WTC11 (cell line): ENCODE measurements around the gene COPS6. TPM values are rescaled to one million over a fixed set of nuclear protein-coding genes. Genes with fewer than 3 reads are reported as not detected.

Experiments
- ATAC-seq: fragments of 200-7000 bp; cut with Tn5 transposase; 2 replicates; pipeline ENCODE4 v1.10.0; 2021; ENCODE audit warnings: mild to moderate bottlenecking, moderate library complexity
- CTCF ChIA-PET: fragments of 300-600 bp; sonication (Branson Sonifier 250); formaldehyde crosslinking; loops from one replicate; lab custom pipeline; 2021; ENCODE audit warnings: antibody characterized with exemption; lab: Charles Lee
- POLR2A ChIA-PET: fragments of 350-600 bp; sonication (Branson Sonifier 250); formaldehyde crosslinking; loops from one replicate; lab custom pipeline; 2021; ENCODE audit warnings: antibody characterized with exemption; lab: Charles Lee
- DNase-seq: peaks from one replicate; pipeline ENCODE4 v3.0.0; 2021; ENCODE audit warnings: low spot score
- H3K27ac Mint-ChIP-seq: 2 replicates; pipeline ENCODE4 v1.8.0; 2021; ENCODE audit warnings: mixed read lengths
- H3K27me3 Mint-ChIP-seq: 2 replicates; pipeline ENCODE4 v1.8.0; 2021; ENCODE audit warnings: low read depth, mild to moderate bottlenecking, moderate library complexity, mixed read lengths
- H3K36me3 Mint-ChIP-seq: 2 replicates; pipeline ENCODE4 v1.8.0; 2021; ENCODE audit warnings: mixed read lengths
- H3K4me1 Mint-ChIP-seq: 2 replicates; pipeline ENCODE4 v1.8.0; 2022; ENCODE audit warnings: mixed read lengths
- H3K4me3 Mint-ChIP-seq: 2 replicates; pipeline ENCODE4 v1.8.0; 2021; ENCODE audit warnings: mild to moderate bottlenecking, moderate library complexity, mixed read lengths
- H3K9me3 Mint-ChIP-seq: 2 replicates; pipeline ENCODE4 v1.8.0; 2021; ENCODE audit warnings: mixed read lengths
- ELF4 ChIP-seq: sonication (generic); formaldehyde crosslinking; IDR thresholded peaks from 2 replicates; pipeline ENCODE4 v1.8.1; 2022; ENCODE audit warnings: low read depth, mild to moderate bottlenecking, moderate library complexity, missing genetic modification reagents
- ETV6 ChIP-seq: sonication (generic); formaldehyde crosslinking; IDR thresholded peaks from 2 replicates; pipeline ENCODE4 v1.8.1; 2022; ENCODE audit warnings: mild to moderate bottlenecking, missing genetic modification reagents
- GABPB1 ChIP-seq: sonication (generic); formaldehyde crosslinking; IDR thresholded peaks from 2 replicates; pipeline ENCODE4 v1.8.1; 2023; ENCODE audit warnings: mild to moderate bottlenecking, missing genetic modification reagents
- IRF2 ChIP-seq: sonication (generic); formaldehyde crosslinking; IDR thresholded peaks from 2 replicates; pipeline ENCODE4 v1.8.0; 2022; ENCODE audit warnings: low read depth, missing genetic modification reagents, borderline replicate concordance
- KAT7 ChIP-seq: sonication (generic); formaldehyde crosslinking; IDR thresholded peaks from 2 replicates; pipeline ENCODE4 v1.8.1; 2023; ENCODE audit warnings: missing genetic modification reagents, mild to moderate bottlenecking, borderline replicate concordance
- MXD4 ChIP-seq: fragments of 250-450 bp; sonication (Bioruptor Pico); IDR thresholded peaks from 2 replicates; pipeline ENCODE4 v1.8.0; 2021; ENCODE audit warnings: mild to moderate bottlenecking, moderate library complexity, borderline replicate concordance
- MYBL2 ChIP-seq: sonication (generic); formaldehyde crosslinking; IDR thresholded peaks from 2 replicates; pipeline ENCODE4 v1.8.1; 2023; ENCODE audit warnings: mild to moderate bottlenecking, moderate library complexity, missing genetic modification reagents
- NFATC4 ChIP-seq: fragments of 250-450 bp; sonication (Bioruptor Pico); IDR thresholded peaks from 2 replicates; pipeline ENCODE4 v1.9.0; 2021; ENCODE audit warnings: mild to moderate bottlenecking
- NR2C2 ChIP-seq: sonication (generic); formaldehyde crosslinking; IDR thresholded peaks from 2 replicates; pipeline ENCODE4 v1.8.0; 2022; ENCODE audit warnings: mild to moderate bottlenecking, missing genetic modification reagents
- RORB ChIP-seq: fragments of 250-450 bp; sonication (Bioruptor Pico); IDR thresholded peaks from 2 replicates; pipeline ENCODE4 v1.9.0; 2021; ENCODE audit warnings: mild to moderate bottlenecking
- SP1 ChIP-seq: sonication (generic); formaldehyde crosslinking; conservative IDR thresholded peaks from 2 replicates; pipeline ENCODE4 v1.8.1; 2022; ENCODE audit warnings: missing genetic modification reagents
- TEAD1 ChIP-seq: sonication (generic); formaldehyde crosslinking; IDR thresholded peaks from 2 replicates; pipeline ENCODE4 v1.8.0; 2022; ENCODE audit warnings: mild to moderate bottlenecking, missing genetic modification reagents
- TEAD4 ChIP-seq: sonication (generic); formaldehyde crosslinking; IDR thresholded peaks from 2 replicates; pipeline ENCODE4 v1.8.0; 2022; ENCODE audit warnings: mild to moderate bottlenecking, missing genetic modification reagents
- ZBTB21 ChIP-seq: sonication (generic); formaldehyde crosslinking; IDR thresholded peaks from 2 replicates; pipeline ENCODE4 v1.8.1; 2023; ENCODE audit warnings: mild to moderate bottlenecking, missing genetic modification reagents, borderline replicate concordance
- ZNF121 ChIP-seq: sonication (generic); formaldehyde crosslinking; IDR thresholded peaks from 2 replicates; pipeline ENCODE4 v1.8.0; 2023; ENCODE audit warnings: missing genetic modification reagents
- ZNF138 ChIP-seq: sonication (generic); formaldehyde crosslinking; conservative IDR thresholded peaks from 2 replicates; pipeline ENCODE4 v1.8.1; 2022; ENCODE audit warnings: mild to moderate bottlenecking, moderate library complexity, missing genetic modification reagents
- ZNF219 ChIP-seq: sonication (generic); formaldehyde crosslinking; IDR thresholded peaks from 2 replicates; pipeline ENCODE4 v1.8.0; 2023; ENCODE audit warnings: missing genetic modification reagents, mild to moderate bottlenecking, borderline replicate concordance
- ZNF416 ChIP-seq: fragments of 250-450 bp; sonication (Bioruptor Pico); IDR thresholded peaks from 2 replicates; pipeline ENCODE4 v1.9.0; 2021; ENCODE audit warnings: mild to moderate bottlenecking, inconsistent platforms
- ZNF671 ChIP-seq: fragments of 250-450 bp; sonication (Bioruptor Pico); IDR thresholded peaks from 2 replicates; pipeline ENCODE4 v1.8.0; 2021; ENCODE audit warnings: mild to moderate bottlenecking
- total RNA-seq: library from RNA; stranded (reverse); gene quantifications from 3 replicates; pipeline ENCODE4 v1.2.3, GENCODE V29; 2021
- TF ChIP-seq, protein P1 (sequence below): sonication (generic); formaldehyde crosslinking; IDR thresholded peaks from 2 replicates; pipeline ENCODE4 v1.8.1; 2022; ENCODE audit warnings: mild to moderate bottlenecking, missing genetic modification reagents, moderate library complexity, borderline replicate concordance
- TF ChIP-seq, protein P2 (sequence below): fragments of 250-450 bp; sonication (Bioruptor Pico); IDR thresholded peaks from 2 replicates; pipeline ENCODE4 v1.8.0; 2021; ENCODE audit warnings: mild to moderate bottlenecking
- TF ChIP-seq, protein P3 (sequence below): fragments of 250-450 bp; sonication (Bioruptor Pico); IDR thresholded peaks from 2 replicates; pipeline ENCODE4 v1.9.0; 2021; ENCODE audit warnings: mild to moderate bottlenecking
- TF ChIP-seq, protein P4 (sequence below): sonication (generic); formaldehyde crosslinking; IDR thresholded peaks from 2 replicates; pipeline ENCODE4 v1.8.0; 2023; ENCODE audit warnings: missing genetic modification reagents
- TF ChIP-seq, protein P5 (sequence below): sonication (generic); formaldehyde crosslinking; IDR thresholded peaks from 2 replicates; pipeline ENCODE4 v1.8.0; 2022; ENCODE audit warnings: mild to moderate bottlenecking, missing genetic modification reagents
- TF ChIP-seq, protein P6 (sequence below): sonication (generic); formaldehyde crosslinking; conservative IDR thresholded peaks from 2 replicates; pipeline ENCODE4 v1.8.1; 2023; ENCODE audit warnings: mild to moderate bottlenecking, low read depth, missing genetic modification reagents, moderate library complexity
- TF ChIP-seq, protein P7 (sequence below): sonication (generic); formaldehyde crosslinking; IDR thresholded peaks from 2 replicates; pipeline ENCODE4 v1.8.1; 2023; ENCODE audit warnings: mild to moderate bottlenecking, missing genetic modification reagents
- TF ChIP-seq, protein P8 (sequence below): fragments of 250-450 bp; sonication (Bioruptor Pico); IDR thresholded peaks from 2 replicates; pipeline ENCODE4 v2.1.2; 2022; ENCODE audit warnings: mild to moderate bottlenecking, moderate library complexity

Gene COPS6
- total RNA-seq, 1 experiment from 2014 or later = 118 TPM

DNA sequence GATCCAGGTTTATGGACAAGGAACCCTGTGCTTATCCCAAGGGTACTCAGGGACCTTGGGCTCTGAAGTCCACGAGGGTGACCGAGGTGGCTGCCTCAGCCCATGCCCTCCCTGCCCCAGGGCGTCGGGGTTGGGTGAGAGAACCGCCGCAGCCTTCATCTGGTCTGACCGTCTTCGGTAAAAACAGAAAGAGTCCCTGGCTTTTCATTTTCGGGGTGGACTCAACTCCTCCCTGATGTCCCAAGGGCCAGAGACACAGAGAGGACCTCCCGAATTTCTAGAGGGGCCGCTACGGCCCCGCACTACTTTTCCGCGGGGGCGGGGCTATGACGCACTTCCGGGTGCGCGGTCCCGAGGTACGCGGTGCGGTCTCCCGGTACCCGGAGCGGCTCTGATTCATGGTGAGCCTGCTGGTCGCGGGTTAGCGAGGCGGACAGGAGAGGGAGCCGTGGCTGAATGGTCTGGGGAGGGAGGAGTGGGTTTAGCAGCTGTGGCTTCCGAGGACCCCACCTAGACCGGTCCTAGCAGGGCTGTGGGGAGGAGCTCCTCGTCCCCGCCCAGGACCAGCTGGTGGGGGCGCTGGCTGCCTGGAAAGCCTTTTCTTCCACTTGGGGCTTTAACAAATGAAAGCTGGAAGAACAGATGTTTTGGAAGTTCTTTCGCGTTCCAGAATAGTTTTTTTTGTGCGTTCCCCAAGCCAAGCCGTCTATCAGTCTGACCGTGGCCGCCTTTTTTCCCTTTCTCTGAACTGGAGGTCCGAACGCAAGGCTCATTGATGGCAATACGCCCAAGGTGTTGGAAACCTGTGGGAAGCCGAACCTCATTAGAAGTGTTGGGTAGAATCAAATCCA, 39.1 kb upstream of the COPS6 start, which contains the start of gene ZSCAN21:
Gene ZSCAN21 (plus strand): TSS at position 334 of the 851 bp plus-strand sequence. CDS start 7,233 bp downstream, outside the sequence.
- H3K27me3 Mint-ChIP-seq = no peaks in the 10 kb centered on the region
- peak within 1 kb of the TSS; percentile 88 for H3K4me3 Mint-ChIP-seq
- TF ChIP-seq, protein P1, sequence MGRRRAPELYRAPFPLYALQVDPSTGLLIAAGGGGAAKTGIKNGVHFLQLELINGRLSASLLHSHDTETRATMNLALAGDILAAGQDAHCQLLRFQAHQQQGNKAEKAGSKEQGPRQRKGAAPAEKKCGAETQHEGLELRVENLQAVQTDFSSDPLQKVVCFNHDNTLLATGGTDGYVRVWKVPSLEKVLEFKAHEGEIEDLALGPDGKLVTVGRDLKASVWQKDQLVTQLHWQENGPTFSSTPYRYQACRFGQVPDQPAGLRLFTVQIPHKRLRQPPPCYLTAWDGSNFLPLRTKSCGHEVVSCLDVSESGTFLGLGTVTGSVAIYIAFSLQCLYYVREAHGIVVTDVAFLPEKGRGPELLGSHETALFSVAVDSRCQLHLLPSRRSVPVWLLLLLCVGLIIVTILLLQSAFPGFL (CRISPR knock-in tag) = no peak
- TF ChIP-seq, protein P2, sequence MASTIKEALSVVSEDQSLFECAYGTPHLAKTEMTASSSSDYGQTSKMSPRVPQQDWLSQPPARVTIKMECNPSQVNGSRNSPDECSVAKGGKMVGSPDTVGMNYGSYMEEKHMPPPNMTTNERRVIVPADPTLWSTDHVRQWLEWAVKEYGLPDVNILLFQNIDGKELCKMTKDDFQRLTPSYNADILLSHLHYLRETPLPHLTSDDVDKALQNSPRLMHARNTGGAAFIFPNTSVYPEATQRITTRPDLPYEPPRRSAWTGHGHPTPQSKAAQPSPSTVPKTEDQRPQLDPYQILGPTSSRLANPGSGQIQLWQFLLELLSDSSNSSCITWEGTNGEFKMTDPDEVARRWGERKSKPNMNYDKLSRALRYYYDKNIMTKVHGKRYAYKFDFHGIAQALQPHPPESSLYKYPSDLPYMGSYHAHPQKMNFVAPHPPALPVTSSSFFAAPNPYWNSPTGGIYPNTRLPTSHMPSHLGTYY (CRISPR knock-in tag) = no peak
- TF ChIP-seq ZNF671 (CRISPR knock-in tag) (no peak), ZNF121 (no peak), NFATC4 (CRISPR knock-in tag) (no peak), GABPB1 (CRISPR knock-in tag) (peak; percentile 82), RORB (CRISPR knock-in tag) (no peak), ELF4 (no peak), NR2C2 (CRISPR knock-in tag) (no peak), TEAD1 (CRISPR knock-in tag) (peak; percentile 37; the same call in 1 of the 2 replicates), ZNF138 (no peak), KAT7 (CRISPR knock-in tag) (no peak), IRF2 (CRISPR knock-in tag) (no peak), SP1 (peak; percentile 93), TEAD4 (CRISPR knock-in tag) (no peak), ZNF219 (CRISPR knock-in tag) (no peak), ETV6 (CRISPR knock-in tag) (peak; percentile 47; the same call in 1 of the 2 replicates), MXD4 (CRISPR knock-in tag) (no peak), ZNF416 (CRISPR knock-in tag) (no peak), MYBL2 (CRISPR knock-in tag) (no peak), ZBTB21 (CRISPR knock-in tag) (no peak)
- TF ChIP-seq, protein P3, sequence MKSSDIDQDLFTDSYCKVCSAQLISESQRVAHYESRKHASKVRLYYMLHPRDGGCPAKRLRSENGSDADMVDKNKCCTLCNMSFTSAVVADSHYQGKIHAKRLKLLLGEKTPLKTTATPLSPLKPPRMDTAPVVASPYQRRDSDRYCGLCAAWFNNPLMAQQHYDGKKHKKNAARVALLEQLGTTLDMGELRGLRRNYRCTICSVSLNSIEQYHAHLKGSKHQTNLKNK = no peak
- TF ChIP-seq, protein P4, sequence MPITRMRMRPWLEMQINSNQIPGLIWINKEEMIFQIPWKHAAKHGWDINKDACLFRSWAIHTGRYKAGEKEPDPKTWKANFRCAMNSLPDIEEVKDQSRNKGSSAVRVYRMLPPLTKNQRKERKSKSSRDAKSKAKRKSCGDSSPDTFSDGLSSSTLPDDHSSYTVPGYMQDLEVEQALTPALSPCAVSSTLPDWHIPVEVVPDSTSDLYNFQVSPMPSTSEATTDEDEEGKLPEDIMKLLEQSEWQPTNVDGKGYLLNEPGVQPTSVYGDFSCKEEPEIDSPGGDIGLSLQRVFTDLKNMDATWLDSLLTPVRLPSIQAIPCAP (CRISPR knock-in tag) = no peak
- TF ChIP-seq, protein P5, sequence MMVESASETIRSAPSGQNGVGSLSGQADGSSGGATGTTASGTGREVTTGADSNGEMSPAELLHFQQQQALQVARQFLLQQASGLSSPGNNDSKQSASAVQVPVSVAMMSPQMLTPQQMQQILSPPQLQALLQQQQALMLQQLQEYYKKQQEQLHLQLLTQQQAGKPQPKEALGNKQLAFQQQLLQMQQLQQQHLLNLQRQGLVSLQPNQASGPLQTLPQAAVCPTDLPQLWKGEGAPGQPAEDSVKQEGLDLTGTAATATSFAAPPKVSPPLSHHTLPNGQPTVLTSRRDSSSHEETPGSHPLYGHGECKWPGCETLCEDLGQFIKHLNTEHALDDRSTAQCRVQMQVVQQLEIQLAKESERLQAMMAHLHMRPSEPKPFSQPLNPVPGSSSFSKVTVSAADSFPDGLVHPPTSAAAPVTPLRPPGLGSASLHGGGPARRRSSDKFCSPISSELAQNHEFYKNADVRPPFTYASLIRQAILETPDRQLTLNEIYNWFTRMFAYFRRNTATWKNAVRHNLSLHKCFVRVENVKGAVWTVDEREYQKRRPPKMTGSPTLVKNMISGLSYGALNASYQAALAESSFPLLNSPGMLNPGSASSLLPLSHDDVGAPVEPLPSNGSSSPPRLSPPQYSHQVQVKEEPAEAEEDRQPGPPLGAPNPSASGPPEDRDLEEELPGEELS = 0 out of 2 replicates have a peak, but pooled peaks have one; percentile 22
- TF ChIP-seq, protein P6, sequence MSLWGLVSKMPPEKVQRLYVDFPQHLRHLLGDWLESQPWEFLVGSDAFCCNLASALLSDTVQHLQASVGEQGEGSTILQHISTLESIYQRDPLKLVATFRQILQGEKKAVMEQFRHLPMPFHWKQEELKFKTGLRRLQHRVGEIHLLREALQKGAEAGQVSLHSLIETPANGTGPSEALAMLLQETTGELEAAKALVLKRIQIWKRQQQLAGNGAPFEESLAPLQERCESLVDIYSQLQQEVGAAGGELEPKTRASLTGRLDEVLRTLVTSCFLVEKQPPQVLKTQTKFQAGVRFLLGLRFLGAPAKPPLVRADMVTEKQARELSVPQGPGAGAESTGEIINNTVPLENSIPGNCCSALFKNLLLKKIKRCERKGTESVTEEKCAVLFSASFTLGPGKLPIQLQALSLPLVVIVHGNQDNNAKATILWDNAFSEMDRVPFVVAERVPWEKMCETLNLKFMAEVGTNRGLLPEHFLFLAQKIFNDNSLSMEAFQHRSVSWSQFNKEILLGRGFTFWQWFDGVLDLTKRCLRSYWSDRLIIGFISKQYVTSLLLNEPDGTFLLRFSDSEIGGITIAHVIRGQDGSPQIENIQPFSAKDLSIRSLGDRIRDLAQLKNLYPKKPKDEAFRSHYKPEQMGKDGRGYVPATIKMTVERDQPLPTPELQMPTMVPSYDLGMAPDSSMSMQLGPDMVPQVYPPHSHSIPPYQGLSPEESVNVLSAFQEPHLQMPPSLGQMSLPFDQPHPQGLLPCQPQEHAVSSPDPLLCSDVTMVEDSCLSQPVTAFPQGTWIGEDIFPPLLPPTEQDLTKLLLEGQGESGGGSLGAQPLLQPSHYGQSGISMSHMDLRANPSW (CRISPR knock-in tag) = no peak
- TF ChIP-seq, protein P7, sequence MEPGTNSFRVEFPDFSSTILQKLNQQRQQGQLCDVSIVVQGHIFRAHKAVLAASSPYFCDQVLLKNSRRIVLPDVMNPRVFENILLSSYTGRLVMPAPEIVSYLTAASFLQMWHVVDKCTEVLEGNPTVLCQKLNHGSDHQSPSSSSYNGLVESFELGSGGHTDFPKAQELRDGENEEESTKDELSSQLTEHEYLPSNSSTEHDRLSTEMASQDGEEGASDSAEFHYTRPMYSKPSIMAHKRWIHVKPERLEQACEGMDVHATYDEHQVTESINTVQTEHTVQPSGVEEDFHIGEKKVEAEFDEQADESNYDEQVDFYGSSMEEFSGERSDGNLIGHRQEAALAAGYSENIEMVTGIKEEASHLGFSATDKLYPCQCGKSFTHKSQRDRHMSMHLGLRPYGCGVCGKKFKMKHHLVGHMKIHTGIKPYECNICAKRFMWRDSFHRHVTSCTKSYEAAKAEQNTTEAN (CRISPR knock-in tag) = no peak
- TF ChIP-seq, protein P8, sequence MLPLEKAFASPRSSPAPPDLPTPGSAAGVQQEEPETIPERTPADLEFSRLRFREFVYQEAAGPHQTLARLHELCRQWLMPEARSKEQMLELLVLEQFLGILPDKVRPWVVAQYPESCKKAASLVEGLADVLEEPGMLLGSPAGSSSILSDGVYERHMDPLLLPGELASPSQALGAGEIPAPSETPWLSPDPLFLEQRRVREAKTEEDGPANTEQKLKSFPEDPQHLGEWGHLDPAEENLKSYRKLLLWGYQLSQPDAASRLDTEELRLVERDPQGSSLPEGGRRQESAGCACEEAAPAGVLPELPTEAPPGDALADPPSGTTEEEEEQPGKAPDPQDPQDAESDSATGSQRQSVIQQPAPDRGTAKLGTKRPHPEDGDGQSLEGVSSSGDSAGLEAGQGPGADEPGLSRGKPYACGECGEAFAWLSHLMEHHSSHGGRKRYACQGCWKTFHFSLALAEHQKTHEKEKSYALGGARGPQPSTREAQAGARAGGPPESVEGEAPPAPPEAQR = no peak

More for the DNA sequence above, 39.1 kb upstream of the COPS6 start, which contains the start of gene ZSCAN21:
- peak; percentile 89 for DNase-seq
- H3K4me1 Mint-ChIP-seq = peaks cover 13% of the 10 kb centered on the region
- peak within 1 kb of the TSS; percentile 96 for H3K27ac Mint-ChIP-seq
- ChIA-PET POLR2A (interaction anchor here (0.6 to 1.0 kb wide), 4 partner anchors 9 to 52 kb away, joined by 3 read pairs; partner anchors contain the start of genes MCM7 and ZKSCAN1), CTCF (interaction anchor here (0.6 to 1.8 kb wide), 6 partner anchors 17 to 133 kb away, joined by 3 to 5 read pairs (median 4); partner anchors contain the start of genes AP4M1 and MCM7)
- no peaks in the 10 kb centered on the region for H3K9me3 Mint-ChIP-seq
- peak; percentile 91 for ATAC-seq
- peaks cover 6% of the 10 kb centered on the region; the same call in 1 of the 2 replicates for H3K36me3 Mint-ChIP-seq
